Daoy (cell line): ENCODE data around the gene SCRG1. TPM values are rescaled to one million over a fixed set of nuclear protein-coding genes. Genes with fewer than 3 reads are reported as not detected.

Source experiments
- DNase-seq: peaks from one replicate; pipeline ENCODE4 v3.0.0-alpha.2; 2015; ENCODE audit warnings: low read depth
- total RNA-seq: library from RNA; depleted of rRNA; stranded (reverse); fragments of >200 nt; shearing (Covaris generic); gene quantifications from 2 replicates; pipeline ENCODE4 v1.2.3, GENCODE V29; 2014; rRNA removed

Gene SCRG1
- not detected in 2 replicates for total RNA-seq

- no peak for DNase-seq
Measured at GRCh38 chr4:173398779-173399415, at the start of gene SCRG1. Gene SCRG1 (minus strand): TSS chr4:173399116. CDS start chr4:173391414, 7,702 bp downstream.

DNA sequence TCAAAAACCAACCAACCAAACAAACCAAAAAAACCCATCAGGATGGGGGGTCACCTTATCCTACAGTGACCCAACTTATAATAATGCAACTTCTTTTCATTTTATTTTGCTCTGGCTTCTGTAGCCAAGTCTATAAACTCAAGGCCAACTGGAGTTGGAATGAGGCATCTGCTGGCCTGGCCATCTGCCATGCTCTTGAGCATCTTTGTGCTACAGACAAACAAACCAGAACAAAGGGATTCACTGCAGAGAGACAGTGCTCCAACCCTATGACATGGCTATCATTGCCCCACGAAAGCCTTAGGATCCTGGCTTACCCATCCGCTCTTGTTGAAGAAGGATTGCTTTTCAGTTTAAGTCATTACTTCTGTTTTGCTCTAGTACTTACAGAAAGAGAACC is 49.2 kb upstream of the SCRG1 start:
- DNase-seq, result no peak

DNA sequence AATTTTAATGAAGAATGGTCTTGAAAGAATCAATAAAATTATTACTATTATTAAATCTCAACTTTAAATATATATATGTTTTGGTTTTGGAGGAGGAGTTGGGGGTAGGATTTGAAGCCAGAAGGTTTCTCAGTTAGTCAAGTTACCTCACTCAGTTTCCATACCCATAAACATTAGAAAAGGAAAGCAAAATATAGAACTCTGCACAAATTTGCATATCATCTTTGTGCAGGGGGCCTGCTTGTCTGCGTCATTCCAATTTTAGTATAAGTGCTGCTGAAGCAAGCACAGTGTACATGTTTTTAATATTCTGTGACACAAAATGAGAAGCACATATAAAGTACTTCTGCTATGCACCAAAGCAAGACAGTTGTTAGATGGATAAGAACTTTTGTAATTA is 47.5 kb upstream of the SCRG1 start:
- no peak for DNase-seq

- DNase-seq, result no peak
Measured at GRCh38 chr4:173443121-173443520, 44.2 kb upstream of the SCRG1 start.

- DNase-seq, result no peak
Measured at GRCh38 chr4:173442223-173442932, 43.5 kb upstream of the SCRG1 start.

GRCh38 chr4:173440888-173441287 is 42.0 kb upstream of the SCRG1 start:
- no peak for DNase-seq

DNA sequence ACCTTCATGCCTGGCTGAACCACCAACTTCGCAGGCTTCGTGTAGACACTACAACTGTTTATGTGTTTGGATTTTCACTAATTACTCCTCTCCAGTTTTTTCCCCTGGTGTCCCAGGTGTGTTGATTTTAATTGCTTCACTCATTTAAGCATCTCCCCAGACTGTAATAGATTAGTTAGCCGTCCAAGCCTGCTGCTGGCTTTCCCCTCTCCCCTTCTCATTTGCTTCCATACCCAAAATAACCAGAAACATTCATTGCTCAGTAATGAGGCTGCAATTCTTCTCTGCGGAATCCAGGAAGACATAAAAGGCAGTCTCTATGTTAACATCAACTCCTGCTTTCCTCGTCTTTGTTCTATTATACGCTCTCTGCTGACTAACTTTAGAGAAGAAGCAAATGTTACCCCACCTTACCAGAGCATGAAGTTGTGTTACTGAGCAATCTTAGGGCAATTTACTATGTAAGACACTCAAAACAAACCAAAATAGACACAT is 37.9 kb upstream of the SCRG1 start:
- DNase-seq, result no peak

- no peak for DNase-seq
Measured at GRCh38 chr4:173436149-173436579, 37.2 kb upstream of the SCRG1 start.

GRCh38 chr4:173434231-173434630 is 35.3 kb upstream of the SCRG1 start:
- no peak for DNase-seq

- DNase-seq, result no peak
Measured at GRCh38 chr4:173433447-173433846, 34.5 kb upstream of the SCRG1 start.

GRCh38 chr4:173432430-173432829 is 33.5 kb upstream of the SCRG1 start:
- no peak for DNase-seq

DNA sequence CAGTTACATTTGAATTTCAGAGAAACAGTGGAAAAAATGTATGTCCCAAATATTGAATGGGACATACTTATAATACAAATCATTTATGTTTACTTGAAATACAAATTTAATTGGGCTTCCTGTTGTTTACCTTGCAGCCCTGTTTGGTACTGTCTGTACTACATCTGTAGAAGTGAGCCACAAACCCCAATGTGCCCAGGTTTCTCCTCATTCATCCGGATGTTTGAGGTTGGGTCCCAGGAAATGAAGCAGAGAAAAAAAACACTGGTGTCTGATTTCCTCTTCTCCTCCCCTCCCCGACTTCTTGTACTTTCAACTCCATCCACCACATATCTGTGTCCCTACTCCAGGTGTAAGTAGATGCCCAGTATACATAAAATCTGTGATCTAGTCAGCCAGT is 27.1 kb upstream of the SCRG1 start:
- DNase-seq, result no peak

DNA sequence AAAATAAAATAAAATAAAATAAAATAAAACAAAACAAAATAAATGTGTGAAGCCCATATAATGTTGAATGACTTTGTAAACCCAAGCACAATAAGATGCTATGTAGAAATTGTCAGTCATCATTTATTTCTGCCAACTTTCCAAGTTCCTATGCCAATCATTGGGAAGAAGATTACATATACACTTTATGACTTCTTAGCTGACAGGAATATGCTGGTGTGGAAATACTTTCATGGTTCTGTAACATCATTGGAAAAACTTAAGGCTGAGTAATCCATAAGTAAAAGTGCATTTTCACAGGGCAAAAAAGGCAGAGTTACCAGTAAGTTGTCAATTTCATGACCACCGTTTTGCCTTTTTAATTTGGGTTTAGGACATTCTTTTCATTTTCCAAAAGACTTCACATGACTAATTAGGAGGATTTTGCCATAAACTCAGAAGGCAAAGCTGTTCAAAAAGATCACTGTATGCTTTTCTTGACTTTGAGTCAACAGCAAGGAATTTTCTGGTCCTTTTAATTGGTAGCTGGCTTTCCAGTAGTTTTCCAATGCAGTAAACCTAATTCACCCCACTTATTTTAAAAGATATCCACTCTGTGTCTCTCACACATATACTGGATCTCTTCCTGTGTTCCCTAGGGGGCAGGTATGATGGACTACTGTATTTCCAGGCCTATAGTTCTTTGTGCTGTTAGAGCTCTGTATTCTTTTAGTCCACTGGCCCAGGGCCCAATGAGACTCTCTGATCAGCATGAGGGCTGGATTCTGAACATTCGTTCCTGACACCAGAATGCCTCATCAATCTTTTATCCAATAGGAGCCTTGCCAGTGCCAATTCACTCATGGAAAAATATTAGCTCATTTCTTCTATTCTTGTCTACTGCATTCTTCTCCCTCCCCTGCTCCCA is 26.2 kb upstream of the SCRG1 start:
- no peak for DNase-seq

DNA sequence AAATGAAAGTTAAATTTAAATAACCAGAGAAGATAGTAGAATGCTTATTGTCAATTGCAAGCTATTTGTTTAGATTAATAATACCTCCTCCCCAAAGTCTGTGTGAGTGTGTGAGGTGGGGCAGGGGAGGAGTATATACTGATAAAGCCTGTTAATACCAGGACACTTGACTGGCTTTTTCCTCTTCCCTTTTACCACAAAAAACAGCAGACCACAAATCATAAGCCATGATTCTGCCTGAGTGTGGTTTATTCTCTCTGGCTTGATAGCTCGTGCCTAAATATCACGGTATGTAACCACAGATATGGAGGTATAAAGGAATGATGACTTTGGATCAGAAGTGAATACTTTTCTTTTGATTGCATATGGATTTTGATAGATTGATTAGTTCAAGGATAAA is 21.9 kb upstream of the SCRG1 start:
- no peak for DNase-seq

GRCh38 chr4:173420324-173420752 is 21.4 kb upstream of the SCRG1 start:
- no peak for DNase-seq

DNA sequence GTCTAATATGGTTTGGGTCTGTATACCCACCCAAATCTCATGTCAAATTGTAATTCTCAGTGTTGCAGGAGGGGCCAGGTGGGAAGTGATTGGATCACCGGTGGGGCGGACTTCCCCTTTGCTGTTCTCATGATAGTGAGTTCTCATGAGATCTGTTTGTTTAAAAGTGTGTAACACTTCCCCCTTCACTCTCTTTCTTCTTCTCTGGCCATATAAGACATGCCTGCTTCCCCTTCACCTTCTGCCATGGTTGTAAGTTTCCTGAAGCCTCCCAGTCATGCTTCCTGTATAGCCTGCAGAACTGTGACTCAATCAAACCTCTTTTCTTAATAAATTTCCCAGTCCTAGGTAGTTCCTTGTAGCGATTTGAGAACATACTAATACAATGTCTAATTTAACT is 19.7 kb upstream of the SCRG1 start:
- no peak for DNase-seq

DNA sequence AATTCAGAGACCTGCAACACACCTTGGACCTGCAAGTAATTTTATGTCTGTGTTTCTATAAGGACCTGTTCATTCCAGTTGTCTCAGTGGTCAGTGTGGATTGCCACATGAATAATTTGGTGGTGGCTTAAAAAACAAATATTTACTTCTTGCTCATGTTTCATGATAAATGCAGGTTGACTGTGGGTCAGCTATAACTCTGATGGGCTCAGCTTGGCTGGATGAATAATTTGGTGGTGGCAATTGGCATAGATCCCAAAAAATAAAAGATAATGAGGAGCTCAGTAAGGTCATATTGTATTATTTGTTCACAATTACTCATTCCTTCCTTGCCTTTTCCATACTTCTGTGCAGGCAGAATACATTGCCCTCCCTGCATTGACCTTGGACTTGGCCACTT is 18.9 kb upstream of the SCRG1 start:
- DNase-seq, result no peak

DNA sequence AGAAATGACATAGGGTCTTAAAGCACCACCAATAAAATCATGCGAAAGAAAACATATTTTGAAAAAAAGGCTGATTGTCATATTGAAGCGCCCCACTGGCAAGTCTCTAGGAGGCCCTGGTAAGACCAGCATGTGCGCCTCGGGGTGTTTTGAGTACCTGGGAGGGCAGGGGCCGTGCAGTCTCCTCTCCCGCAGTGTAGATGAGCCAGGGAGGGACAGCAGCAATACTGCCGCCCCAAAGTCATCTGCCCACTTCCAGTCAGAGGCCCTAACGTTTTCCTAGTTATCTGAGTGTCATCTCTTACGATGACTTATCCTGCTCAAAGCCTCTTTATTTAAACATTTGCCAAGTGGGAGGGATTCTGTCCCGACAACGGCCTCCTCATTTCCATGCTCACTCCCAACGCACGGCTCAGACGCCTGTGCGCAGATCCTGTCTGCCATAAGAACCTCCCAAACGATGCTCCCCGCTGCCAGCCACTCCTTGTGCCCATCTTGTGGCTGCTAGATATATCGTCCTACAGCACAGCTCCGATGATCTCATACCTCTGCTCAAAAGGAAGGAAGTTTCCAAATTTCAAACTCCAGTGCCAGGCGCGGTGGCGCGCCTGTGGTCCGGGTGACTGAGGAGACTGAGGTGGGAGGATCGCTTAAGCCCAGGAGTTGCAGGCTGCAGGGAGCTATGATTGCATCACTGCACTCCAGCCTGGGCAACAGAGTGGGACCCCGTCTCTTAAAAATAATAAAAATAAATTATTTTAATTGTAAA is 17.2 kb upstream of the SCRG1 start:
- DNase-seq, result no peak

DNA sequence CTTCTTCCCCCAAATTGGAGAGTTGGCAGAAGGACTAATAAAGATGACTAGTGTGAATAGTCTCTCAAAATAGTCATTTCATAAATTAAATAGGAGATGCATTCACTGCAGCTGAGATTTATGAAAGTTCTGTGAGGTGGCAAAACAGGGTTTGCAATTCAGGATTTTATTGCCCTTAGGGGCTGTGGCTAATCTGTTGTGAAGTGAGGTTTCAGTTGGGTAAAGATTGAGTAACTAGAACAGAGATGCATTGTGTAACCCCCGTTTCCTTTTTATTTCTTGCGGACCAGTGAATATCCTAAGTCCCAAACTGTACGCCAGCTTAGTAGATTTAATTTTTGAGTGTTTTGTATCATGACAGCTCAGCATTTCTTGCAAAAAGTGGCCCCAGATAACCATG is 16.2 kb upstream of the SCRG1 start:
- DNase-seq, result no peak

GRCh38 chr4:173414456-173414855 is 15.5 kb upstream of the SCRG1 start:
- no peak for DNase-seq

- DNase-seq, result no peak
Measured at GRCh38 chr4:173413036-173413435, 14.1 kb upstream of the SCRG1 start.
